Activated CD8-positive, alpha-beta memory T cell treated with anti-CD3 and anti-CD28 coated beads, Interleukin-2, amount 50 U/mL, for 1 hour (primary cell): ENCODE data around the gene INTS1.

ENCODE experiments used
- DNase-seq: peaks from one replicate; pipeline ENCODE4 v3.0.0-alpha.2; 2020; ENCODE audit errors: extremely low read depth

INTS1 gene

GRCh38 chr7:1503816-1504775 is at the start of gene INTS1:
TSS of gene INTS1 (minus strand) at chr7:1504389. CDS start at chr7:1503960, 429 bp downstream.
- peak; percentile 71 for DNase-seq

GRCh38 chr7:1553512-1554210 is 49.5 kb upstream of the INTS1 start:
- no peak for DNase-seq

- DNase-seq, result no peak
These were observed 48.0 kb upstream of the INTS1 start for GRCh38 chr7:1552200-1552599.

- no peak for DNase-seq
These were observed 46.6 kb upstream of the INTS1 start for GRCh38 chr7:1550846-1551155.

- DNase-seq, result no peak
These were observed 46.0 kb upstream of the INTS1 start for GRCh38 chr7:1550005-1550845.

- DNase-seq, result no peak
These were observed 45.3 kb upstream of the INTS1 start for GRCh38 chr7:1549357-1550004.

GRCh38 chr7:1548944-1549343 is 44.8 kb upstream of the INTS1 start:
- no peak for DNase-seq

- no peak for DNase-seq
These were observed 44.2 kb upstream of the INTS1 start for GRCh38 chr7:1548438-1548831.

- no peak for DNase-seq
These were observed 43.7 kb upstream of the INTS1 start for GRCh38 chr7:1547777-1548437.

GRCh38 chr7:1546909-1547776 is 43.0 kb upstream of the INTS1 start:
- DNase-seq, result no peak

GRCh38 chr7:1546274-1546908 is 42.2 kb upstream of the INTS1 start:
- no peak for DNase-seq

- no peak for DNase-seq
These were observed 41.4 kb upstream of the INTS1 start for GRCh38 chr7:1545417-1546246.

- DNase-seq, result no peak
These were observed 40.8 kb upstream of the INTS1 start for GRCh38 chr7:1544896-1545416.

GRCh38 chr7:1544178-1544895 is 40.1 kb upstream of the INTS1 start:
- DNase-seq, result no peak

- no peak for DNase-seq
These were observed 39.6 kb upstream of the INTS1 start for GRCh38 chr7:1543826-1544177.

- DNase-seq, result no peak
These were observed 38.9 kb upstream of the INTS1 start for GRCh38 chr7:1542841-1543747.

GRCh38 chr7:1542329-1542728 is 38.1 kb upstream of the INTS1 start:
- DNase-seq, result no peak
